HepG2 (cell line): ENCODE measurements around the gene DHH. TPM values are rescaled to one million over a fixed set of nuclear protein-coding genes. Genes with fewer than 3 reads are reported as not detected.

Experiments
- CBX1 ChIP-seq: IDR thresholded peaks from one replicate; pipeline ENCODE4 v1.6.1; 2016; ENCODE audit warnings: antibody characterized with exemption, low read depth
- DMAP1 ChIP-seq: IDR thresholded peaks from 2 replicates; pipeline ENCODE4 v1.6.1; 2016
- E2F2 ChIP-seq: sonication (generic); formaldehyde crosslinking; IDR thresholded peaks from 2 replicates; pipeline ENCODE4 v1.4.0; 2020; ENCODE audit warnings: missing genetic modification reagents, borderline replicate concordance
- GLI4 ChIP-seq: sonication (generic); formaldehyde crosslinking; IDR thresholded peaks from 2 replicates; pipeline ENCODE4 v1.5.1; 2020; ENCODE audit warnings: missing genetic modification reagents, mild to moderate bottlenecking, moderate library complexity, borderline replicate concordance
- KAT2B ChIP-seq: fragments of 150-350 bp; IDR thresholded peaks from 2 replicates; pipeline ENCODE4 v1.6.1; 2014; ENCODE audit warnings: low read depth, low read length, borderline replicate concordance
- KDM4B ChIP-seq: sonication (generic); formaldehyde crosslinking; IDR thresholded peaks from 2 replicates; pipeline ENCODE4 v1.4.0; 2020; ENCODE audit warnings: missing genetic modification reagents
- NR2C2 ChIP-seq: sonication (generic); formaldehyde crosslinking; IDR thresholded peaks from 2 replicates; pipeline ENCODE4 v1.4.0; 2020; ENCODE audit warnings: missing genetic modification reagents, mild to moderate bottlenecking, moderate library complexity, borderline replicate concordance
- PBX2 ChIP-seq: IDR thresholded peaks from 2 replicates; pipeline ENCODE4 v1.6.1; 2016; ENCODE audit warnings: control low read depth
- PCBP2 ChIP-seq: fragments of 200-400 bp; formaldehyde crosslinking; optimal IDR thresholded peaks from 2 replicates; pipeline ENCODE3; 2018; ENCODE audit warnings: low read length, low read depth; ENCODE audit not compliant: poor library complexity, severe bottlenecking
- SNAPC5 ChIP-seq: sonication (generic); formaldehyde crosslinking; IDR thresholded peaks from 2 replicates; pipeline ENCODE4 v1.8.1; 2023; ENCODE audit warnings: mild to moderate bottlenecking, missing genetic modification reagents, borderline replicate concordance
- U2AF2 ChIP-seq: fragments of 200-400 bp; formaldehyde crosslinking; IDR thresholded peaks from 2 replicates; pipeline ENCODE4 v1.6.1; 2017; ENCODE audit warnings: low read depth, mild to moderate bottlenecking, low read length
- ZBTB43 ChIP-seq: sonication (generic); formaldehyde crosslinking; conservative IDR thresholded peaks from 2 replicates; pipeline ENCODE4 v1.4.0; 2020; ENCODE audit warnings: missing genetic modification reagents
- ZNF280D ChIP-seq: sonication (generic); formaldehyde crosslinking; IDR thresholded peaks from 2 replicates; pipeline ENCODE4 v1.5.1; 2020; ENCODE audit warnings: mild to moderate bottlenecking, missing genetic modification reagents
- ZNF296 ChIP-seq: sonication (generic); formaldehyde crosslinking; conservative IDR thresholded peaks from 2 replicates; pipeline ENCODE4 v1.5.0; 2020; ENCODE audit warnings: mild to moderate bottlenecking, missing genetic modification reagents
- ZNF33A ChIP-seq: sonication (generic); formaldehyde crosslinking; IDR thresholded peaks from 2 replicates; pipeline ENCODE4 v1.5.1; 2020; ENCODE audit warnings: missing genetic modification reagents, mild to moderate bottlenecking, moderate library complexity, borderline replicate concordance
- ZNF446 ChIP-seq: sonication (generic); formaldehyde crosslinking; IDR thresholded peaks from 2 replicates; pipeline ENCODE4 v1.5.0; 2020; ENCODE audit warnings: mild to moderate bottlenecking, missing genetic modification reagents
- ZNF562 ChIP-seq: sonication (generic); formaldehyde crosslinking; IDR thresholded peaks from 2 replicates; pipeline ENCODE4 v1.8.0; 2022; ENCODE audit warnings: missing genetic modification reagents, borderline replicate concordance
- ZNF737 ChIP-seq: sonication (generic); formaldehyde crosslinking; IDR thresholded peaks from 2 replicates; pipeline ENCODE4 v1.5.0; 2020; ENCODE audit warnings: missing genetic modification reagents, mild to moderate bottlenecking, borderline replicate concordance
- polyA plus RNA-seq, 8 experiments: library from polyadenylated mRNA; depleted of rRNA in 3 of 8; stranded (reverse) in 7 of 8; unstranded in 1 of 8; fragments of >200 nt; fragmentation: Illumina TruSeq in 4 of 8; extraction: Trizol in 4 of 8; gene quantifications; 2 replicates each; pipeline versions ENCODE4 v1.2.1 to v1.2.3, GENCODE V29; 2011 to 2016; ENCODE audit warnings: low read depth in 4 of 8, missing spikeins in 1 of 8, mixed read lengths in 1 of 8; ENCODE audit not compliant: insufficient read depth in 1 of 8
- total RNA-seq, 5 experiments: library from RNA; depleted of rRNA; stranded (reverse); fragments of >200 nt; fragmentation: Illumina TruSeq; extraction: Trizol; gene quantifications; 2 replicates each; pipeline ENCODE4 v1.2.3, GENCODE V29; 2016; ENCODE audit warnings: low read depth in 1 of 5

The DHH gene
- total and polyA plus RNA-seq, 2 of the 13 experiments (the other 11 are each of a cell fraction or from before 2014, with no cell fraction given): not detected

- TF ChIP-seq ZNF280D (CRISPR knock-in tag) (no peak), ZNF737 (CRISPR knock-in tag) (no peak), KAT2B (no peak), U2AF2 (no peak), E2F2 (CRISPR knock-in tag) (0 out of 2 replicates have a peak, but pooled peaks have one; percentile 35), SNAPC5 (CRISPR knock-in tag) (no peak), CBX1 (no peak), PCBP2 (no peak), ZBTB43 (CRISPR knock-in tag) (no peak), ZNF446 (CRISPR knock-in tag) (no peak), ZNF33A (no peak), GLI4 (CRISPR knock-in tag) (no peak), DMAP1 (peak; percentile 48; the same call in 1 of the 2 replicates), ZNF296 (CRISPR knock-in tag) (peak; percentile 70; the same call in 1 of the 2 replicates), KDM4B (CRISPR knock-in tag) (0 out of 2 replicates have a peak, but pooled peaks have one; percentile 19), NR2C2 (CRISPR knock-in tag) (peak; percentile 10; the same call in 1 of the 2 replicates), PBX2 (CRISPR knock-in tag) (peak; percentile 91), ZNF562 (CRISPR knock-in tag) (no peak)
Measured at GRCh38 chr12:49110464-49111155, 16.0 kb upstream of the DHH start, which contains the start of gene LMBR1L (continued).
